PC-9 (cell line): ENCODE data around the gene MRPL18. TPM values are rescaled to one million over a fixed set of nuclear protein-coding genes. Genes with fewer than 3 reads are reported as not detected.

Experiments used
- BruUV-seq: library from RNA; stranded (reverse); fragments of 400-500 nt; replicated peaks from 2 replicates; lab custom pipeline; 2021; lab: Mats Ljungman, UMichigan
- CTCF ChIA-PET: fragments of 300-600 bp; sonication (Branson Sonifier 250); formaldehyde crosslinking; loops from one replicate; lab custom pipeline; 2022; ENCODE audit warnings: antibody characterized with exemption; lab: Charles Lee
- POLR2A ChIA-PET: fragments of 300-600 bp; sonication (Branson Sonifier 250); formaldehyde crosslinking; loops from one replicate; lab custom pipeline; 2022; ENCODE audit warnings: antibody characterized with exemption; ENCODE audit not compliant: unreplicated experiment; lab: Charles Lee
- DNase-seq, 2 experiments: peaks; one replicate each; pipeline versions ENCODE4 v3.0.0 to v3.0.0-alpha.2; 2015 to 2022; ENCODE audit warnings: mixed read lengths in 1 of 2
- H2AFZ ChIP-seq: fragments of 200-600 bp; sonication (generic); 2 replicates; pipeline ENCODE4 v1.8.1; 2017; ENCODE audit warnings: antibody characterized with exemption
- H3F3A ChIP-seq: fragments of 200-600 bp; sonication (generic); 2 replicates; pipeline ENCODE4 v1.8.1; 2017; ENCODE audit warnings: antibody characterized with exemption, mild to moderate bottlenecking, low read depth; ENCODE audit not compliant: insufficient read depth
- H3K27ac ChIP-seq: fragments of 200-600 bp; sonication (generic); 2 replicates; pipeline ENCODE4 v1.6.1; 2016; ENCODE audit warnings: mixed run types
- H3K27me3 ChIP-seq: fragments of 200-600 bp; sonication (generic); 2 replicates; pipeline ENCODE4 v1.6.1; 2016; ENCODE audit warnings: low read depth, mixed run types; ENCODE audit not compliant: insufficient read depth
- H3K36me3 ChIP-seq: fragments of 200-600 bp; sonication (generic); 2 replicates; pipeline ENCODE4 v1.6.1; 2016; ENCODE audit warnings: low read depth, mixed run types
- H3K4me1 ChIP-seq: fragments of 200-600 bp; sonication (generic); replicated peaks from 2 replicates; pipeline ENCODE4 v1.6.1; 2016; ENCODE audit warnings: mixed run types; ENCODE audit not compliant: insufficient read depth
- H3K4me2 ChIP-seq: fragments of 200-600 bp; sonication (generic); 2 replicates; pipeline ENCODE4 v1.6.1; 2017; ENCODE audit warnings: mixed run types
- H3K4me3 ChIP-seq: fragments of 200-600 bp; sonication (generic); 2 replicates; pipeline ENCODE4 v1.6.1; 2016; ENCODE audit warnings: mixed run types
- H3K79me2 ChIP-seq: fragments of 200-600 bp; sonication (generic); 2 replicates; pipeline ENCODE4 v1.6.1; 2017; ENCODE audit warnings: low read depth, mixed run types
- H3K9me2 ChIP-seq: fragments of 200-600 bp; sonication (generic); 2 replicates; pipeline ENCODE4 v1.8.1; 2017; ENCODE audit warnings: mild to moderate bottlenecking; ENCODE audit not compliant: insufficient read depth
- H3K9me3 ChIP-seq: fragments of 200-600 bp; sonication (generic); 2 replicates; pipeline ENCODE4 v1.8.1; 2016; ENCODE audit warnings: low read depth; ENCODE audit not compliant: insufficient read depth
- H4K20me1 ChIP-seq: fragments of 200-600 bp; sonication (generic); 2 replicates; pipeline ENCODE4 v1.8.1; 2017; ENCODE audit not compliant: insufficient read depth
- CTCF ChIP-seq: fragments of 200-600 bp; sonication (generic); conservative IDR thresholded peaks from 2 replicates; pipeline ENCODE4 v1.6.1; 2017; ENCODE audit warnings: mixed run types, antibody characterized with exemption, mild to moderate bottlenecking, moderate library complexity
- EZH2 ChIP-seq: fragments of 200-600 bp; sonication (generic); IDR thresholded peaks from 2 replicates; pipeline ENCODE4 v1.8.0; 2017; ENCODE audit warnings: antibody characterized with exemption, low read depth
- intact Hi-C: fragments of 100-400 bp; cut with micrococcal nuclease; formaldehyde crosslinking; loops from one replicate; pipeline ENCODE4 v1.10.0; 2022; ENCODE audit not compliant: unreplicated experiment
- total RNA-seq: library from RNA; stranded (reverse); gene quantifications from 2 replicates; pipeline ENCODE4 v1.2.3, GENCODE V29; 2021

MRPL18 gene
- total RNA-seq, 1 experiment from 2014 or later = 54.4 TPM

- H3K79me2 ChIP-seq = no peaks in the 10 kb centered on the region
- peaks cover 18% of the 10 kb centered on the region for H3K36me3 ChIP-seq
- no peaks in the 10 kb centered on the region for H3K9me3 ChIP-seq
- no peaks in the 10 kb centered on the region for H4K20me1 ChIP-seq
- no peaks in the 10 kb centered on the region for H3K4me1 ChIP-seq
- POLR2A ChIA-PET = no interaction called here
- intact Hi-C loops = no loop called here
- no peaks in the 10 kb centered on the region for H3K9me2 ChIP-seq
- H3K27ac ChIP-seq = no peak overlapping the region
- H3K27me3 ChIP-seq = no peaks in the 10 kb centered on the region
- no peak overlapping the region for H2AFZ ChIP-seq
- CTCF ChIA-PET = no interaction called here
- DNase-seq = no peak
- TF ChIP-seq EZH2 (no peak), CTCF (no peak)
- BruUV-seq = no TSS peak
- H3K4me3 ChIP-seq = no peak overlapping the region
- H3F3A ChIP-seq = 0 out of 2 replicates have a peak, but pooled peaks cover 3% of the 10 kb centered on the region
- H3K4me2 ChIP-seq = no peak overlapping the region
These were observed 20.8 kb upstream of the MRPL18 start for GRCh38 chr6:159769470-159769869.

DNA sequence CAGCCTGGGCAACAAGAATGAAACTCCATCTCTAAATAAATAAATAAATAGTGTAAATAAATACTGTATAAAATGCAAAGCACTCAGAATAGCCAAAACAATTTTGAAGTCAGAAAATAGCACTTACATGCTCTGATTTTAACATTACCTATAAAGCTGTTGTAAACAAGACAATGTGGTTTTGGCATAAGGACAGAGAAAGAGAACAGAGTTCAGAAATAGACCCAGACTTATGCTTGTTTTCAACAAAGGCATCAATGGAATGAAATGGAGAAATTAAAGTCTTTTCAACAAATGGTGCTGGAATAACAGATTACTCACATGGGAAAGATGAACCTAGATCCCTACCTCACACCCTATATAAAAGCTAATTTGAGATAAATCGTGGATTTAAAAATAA, 18.1 kb upstream of the MRPL18 start:
- CTCF ChIA-PET = interaction anchor here (0.5 kb wide), 1 partner anchor 48 kb away, joined by 9 read pairs; no protein-coding TSS in a partner anchor
- no peaks in the 10 kb centered on the region for H3K9me3 ChIP-seq
- H3K27me3 ChIP-seq = no peaks in the 10 kb centered on the region
- no peaks in the 10 kb centered on the region for H3K9me2 ChIP-seq
- H3K4me2 ChIP-seq = no peak overlapping the region
- no peak overlapping the region for H2AFZ ChIP-seq
- no peaks in the 10 kb centered on the region for H4K20me1 ChIP-seq
- no peak for TF ChIP-seq CTCF
- no peak for TF ChIP-seq EZH2
- H3K36me3 ChIP-seq = peaks cover 13% of the 10 kb centered on the region; the same call in 1 of the 2 replicates
- H3K27ac ChIP-seq = no peak overlapping the region
- POLR2A ChIA-PET = no interaction called here
- peaks cover 16% of the 10 kb centered on the region; the same call in 1 of the 2 replicates for H3F3A ChIP-seq
- intact Hi-C loops = no loop called here
- no peak overlapping the region for H3K4me3 ChIP-seq
- BruUV-seq = no TSS peak
- no peaks in the 10 kb centered on the region for H3K4me1 ChIP-seq
- DNase-seq = no peak
- no peaks in the 10 kb centered on the region for H3K79me2 ChIP-seq

GRCh38 chr6:159777240-159777904, 12.9 kb upstream of the MRPL18 start:
- Histone ChIP-seq H4K20me1 (peaks cover 21% of the 10 kb centered on the region), H3F3A (peaks cover 54% of the 10 kb centered on the region), H3K4me3 (no peak overlapping the region), H3K9me3 (no peaks in the 10 kb centered on the region), H3K4me2 (no peak overlapping the region), H3K79me2 (no peaks in the 10 kb centered on the region), H3K27me3 (no peaks in the 10 kb centered on the region), H2AFZ (no peak overlapping the region), H3K9me2 (no peaks in the 10 kb centered on the region), H3K27ac (no peak overlapping the region), H3K36me3 (peaks cover 29% of the 10 kb centered on the region), H3K4me1 (no peaks in the 10 kb centered on the region)
- CTCF ChIA-PET = no interaction called here
- intact Hi-C loops = no loop called here
- TF ChIP-seq EZH2 (no peak), CTCF (no peak)
- POLR2A ChIA-PET = no interaction called here
- BruUV-seq = no TSS peak
- no peak for DNase-seq
